WTC11 (cell line): ENCODE results near the gene ADK.

Experiments
- CREM ChIP-seq: sonication (generic); formaldehyde crosslinking; IDR thresholded peaks from 2 replicates; pipeline ENCODE4 v1.8.1; 2022; ENCODE audit warnings: mild to moderate bottlenecking, missing genetic modification reagents, moderate library complexity
- CTCF ChIP-seq: fragments of 200-600 bp; IDR thresholded peaks from 2 replicates; pipeline ENCODE4 v1.8.0; 2022; ENCODE audit warnings: antibody characterized with exemption
- ESRRA ChIP-seq: sonication (generic); formaldehyde crosslinking; IDR thresholded peaks from 2 replicates; pipeline ENCODE4 v1.8.1; 2022; ENCODE audit warnings: mild to moderate bottlenecking, missing genetic modification reagents, borderline replicate concordance
- JUN ChIP-seq: sonication (generic); formaldehyde crosslinking; IDR thresholded peaks from 2 replicates; pipeline ENCODE4 v1.8.0; 2023; ENCODE audit warnings: mild to moderate bottlenecking, missing genetic modification reagents
- NR3C1 ChIP-seq: sonication (generic); formaldehyde crosslinking; conservative IDR thresholded peaks from 2 replicates; pipeline ENCODE4 v1.8.1; 2023; ENCODE audit warnings: low read depth, mild to moderate bottlenecking, missing genetic modification reagents
- TEAD4 ChIP-seq: sonication (generic); formaldehyde crosslinking; IDR thresholded peaks from 2 replicates; pipeline ENCODE4 v1.8.0; 2022; ENCODE audit warnings: mild to moderate bottlenecking, missing genetic modification reagents
- TF ChIP-seq, protein P1 (sequence below): sonication (generic); formaldehyde crosslinking; IDR thresholded peaks from 2 replicates; pipeline ENCODE4 v1.8.0; 2022; ENCODE audit warnings: mild to moderate bottlenecking, missing genetic modification reagents

GRCh38 chr10:74244097-74244685 lies 93.2 kb downstream of the ADK start:
- TF ChIP-seq CTCF (no peak), JUN (no peak), NR3C1 (CRISPR knock-in tag) (no peak), ESRRA (no peak), CREM (CRISPR knock-in tag) (no peak), TEAD4 (CRISPR knock-in tag) (no peak)
- TF ChIP-seq, protein P1, sequence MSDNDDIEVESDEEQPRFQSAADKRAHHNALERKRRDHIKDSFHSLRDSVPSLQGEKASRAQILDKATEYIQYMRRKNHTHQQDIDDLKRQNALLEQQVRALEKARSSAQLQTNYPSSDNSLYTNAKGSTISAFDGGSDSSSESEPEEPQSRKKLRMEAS, result no peak
